ENCODE data around the gene SLC22A31. TPM values are rescaled to one million over a fixed set of nuclear protein-coding genes. Genes with fewer than 3 reads are reported as not detected.

Gene SLC22A31
- total RNA-seq, 2 experiments from 2014 or later, result not detected

DNA sequence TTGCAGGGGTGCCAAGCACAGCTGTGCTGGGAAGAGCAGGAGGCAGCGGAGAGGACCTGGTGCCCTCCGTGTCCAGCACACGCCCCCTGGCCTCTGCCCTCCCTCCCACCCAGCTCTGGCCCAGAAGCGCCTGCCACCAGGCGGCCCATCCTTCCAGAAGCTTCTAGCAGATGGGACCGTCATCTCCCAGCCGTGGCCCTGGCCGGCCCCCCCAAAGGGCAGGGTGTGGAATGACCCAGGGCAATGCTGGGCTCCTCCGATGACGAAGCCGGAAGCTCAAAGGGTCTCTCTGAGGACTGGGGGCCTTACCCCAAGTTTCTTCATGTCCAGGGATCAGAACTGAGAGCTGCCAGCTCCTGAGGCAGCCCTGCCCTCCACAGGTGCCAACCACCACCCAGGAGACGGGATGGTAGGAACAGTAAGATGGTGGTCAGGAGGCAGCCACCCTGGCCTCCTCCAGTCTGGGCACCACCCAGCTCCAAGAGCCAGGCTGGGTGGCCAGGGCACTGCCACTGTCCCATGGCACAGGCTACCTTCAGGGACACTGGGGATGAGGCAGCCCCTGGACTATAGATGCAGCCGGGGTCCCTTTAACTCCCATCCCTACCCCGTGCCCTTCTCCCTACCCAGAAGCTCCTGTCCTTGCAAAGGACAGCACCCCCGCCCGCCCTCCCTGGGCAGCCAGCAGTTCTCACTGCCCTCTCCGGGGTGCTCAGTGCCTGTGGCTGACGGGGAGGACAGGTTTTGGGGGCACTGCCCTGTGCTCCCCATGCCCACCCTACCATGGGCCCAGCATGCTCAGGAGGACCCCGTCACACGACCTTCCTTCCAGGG is 35.3 kb downstream of the SLC22A31 start:
- ChIA-PET POLR2A (interaction anchor here (0.6 kb wide), 1 partner anchor 28 kb away, joined by 3 read pairs; no protein-coding TSS in a partner anchor), CTCF (ENCODE audit: unreplicated experiment) (no interaction called here)
- BruUV-seq (replicated peaks), result no TSS peak
- Histone ChIP-seq H3K79me2 (ENCODE audit: insufficient read depth, low read depth, low read length) (no peaks in the 10 kb centered on the region), H3K4me3 (ENCODE audit: low read depth, low read length, poor library complexity, severe bottlenecking) (no peak overlapping the region), H3K4me1 (ENCODE audit: insufficient read depth, low read length, poor library complexity, severe bottlenecking) (peaks cover 11% of the 10 kb centered on the region), H3K4me2 (ENCODE audit: low read length) (no peak overlapping the region), H3K36me3 (ENCODE audit: insufficient read depth, low read length) (no peaks in the 10 kb centered on the region), H3K9me3 (ENCODE audit: low read length) (no peaks in the 10 kb centered on the region), H2AFZ (ENCODE audit: low read length) (no peak overlapping the region), H3K9me2 (ENCODE audit: insufficient read depth, low read length) (no peaks in the 10 kb centered on the region), H3K27ac (ENCODE audit: low read depth, low read length, poor library complexity, severe bottlenecking) (no peak overlapping the region), H4K20me1 (ENCODE audit: insufficient read depth, low read length) (no peaks in the 10 kb centered on the region)
- no peak for TF ChIP-seq EZH2phosphoT487 (IDR thresholded peaks at IDR 0.05; ENCODE audit: borderline replicate concordance, low read depth, low read length)
- TF ChIP-seq, protein P1, sequence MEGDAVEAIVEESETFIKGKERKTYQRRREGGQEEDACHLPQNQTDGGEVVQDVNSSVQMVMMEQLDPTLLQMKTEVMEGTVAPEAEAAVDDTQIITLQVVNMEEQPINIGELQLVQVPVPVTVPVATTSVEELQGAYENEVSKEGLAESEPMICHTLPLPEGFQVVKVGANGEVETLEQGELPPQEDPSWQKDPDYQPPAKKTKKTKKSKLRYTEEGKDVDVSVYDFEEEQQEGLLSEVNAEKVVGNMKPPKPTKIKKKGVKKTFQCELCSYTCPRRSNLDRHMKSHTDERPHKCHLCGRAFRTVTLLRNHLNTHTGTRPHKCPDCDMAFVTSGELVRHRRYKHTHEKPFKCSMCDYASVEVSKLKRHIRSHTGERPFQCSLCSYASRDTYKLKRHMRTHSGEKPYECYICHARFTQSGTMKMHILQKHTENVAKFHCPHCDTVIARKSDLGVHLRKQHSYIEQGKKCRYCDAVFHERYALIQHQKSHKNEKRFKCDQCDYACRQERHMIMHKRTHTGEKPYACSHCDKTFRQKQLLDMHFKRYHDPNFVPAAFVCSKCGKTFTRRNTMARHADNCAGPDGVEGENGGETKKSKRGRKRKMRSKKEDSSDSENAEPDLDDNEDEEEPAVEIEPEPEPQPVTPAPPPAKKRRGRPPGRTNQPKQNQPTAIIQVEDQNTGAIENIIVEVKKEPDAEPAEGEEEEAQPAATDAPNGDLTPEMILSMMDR (conservative IDR thresholded peaks at IDR 0.05; ENCODE audit: low read length), result no peak
- no peak for DNase-seq (ENCODE audit: low spot score)
- intact Hi-C loops (cut with micrococcal nuclease; ENCODE audit: unreplicated experiment), result loop anchor here (5.0 kb wide), 1 partner anchor 68 kb away; no protein-coding TSS in a partner anchor

DNA sequence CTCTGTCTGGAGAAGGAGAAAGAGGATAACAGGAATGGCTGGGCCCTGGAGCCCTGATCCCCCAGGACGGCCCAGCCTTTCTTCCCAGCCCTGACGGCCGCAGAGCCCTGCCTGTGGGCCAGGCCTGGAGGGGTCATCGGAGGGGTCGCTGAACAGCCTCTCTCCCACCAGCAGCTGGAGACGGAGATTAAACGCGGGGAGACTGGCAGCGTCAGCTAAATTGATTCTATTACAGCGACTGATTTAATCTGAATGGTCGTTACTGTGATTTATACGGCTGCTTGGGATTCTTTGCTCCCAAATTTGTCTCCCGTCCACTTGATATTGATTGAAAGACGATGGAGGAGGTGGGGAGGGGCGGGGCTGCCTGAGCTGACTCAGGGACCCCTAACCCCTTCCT is 35.9 kb downstream of the SLC22A31 start:
- intact Hi-C loops (cut with micrococcal nuclease; ENCODE audit: unreplicated experiment), result no loop called here
- BruUV-seq (replicated peaks), result no TSS peak
- Histone ChIP-seq H4K20me1 (ENCODE audit: insufficient read depth, low read length) (no peaks in the 10 kb centered on the region), H3K9me2 (ENCODE audit: insufficient read depth, low read length) (no peaks in the 10 kb centered on the region), H3K79me2 (ENCODE audit: insufficient read depth, low read depth, low read length) (no peaks in the 10 kb centered on the region), H3K4me3 (ENCODE audit: low read depth, low read length, poor library complexity, severe bottlenecking) (no peak overlapping the region), H2AFZ (ENCODE audit: low read length) (no peak overlapping the region), H3K9me3 (ENCODE audit: low read length) (no peaks in the 10 kb centered on the region), H3K4me2 (ENCODE audit: low read length) (no peak overlapping the region), H3K4me1 (ENCODE audit: insufficient read depth, low read length, poor library complexity, severe bottlenecking) (peaks cover 10% of the 10 kb centered on the region), H3K27ac (ENCODE audit: low read depth, low read length, poor library complexity, severe bottlenecking) (no peak overlapping the region), H3K36me3 (ENCODE audit: insufficient read depth, low read length) (no peaks in the 10 kb centered on the region)
- no peak for DNase-seq (ENCODE audit: low spot score)
- ChIA-PET CTCF (ENCODE audit: unreplicated experiment) (interaction anchor here (0.5 kb wide), 1 partner anchor 8 kb away, joined by 3 read pairs; no protein-coding TSS in a partner anchor), POLR2A (interaction anchor here (0.6 kb wide), 1 partner anchor 28 kb away, joined by 3 read pairs; no protein-coding TSS in a partner anchor)
- no peak for TF ChIP-seq EZH2phosphoT487 (IDR thresholded peaks at IDR 0.05; ENCODE audit: borderline replicate concordance, low read depth, low read length)
- TF ChIP-seq, protein P1 (conservative IDR thresholded peaks at IDR 0.05; ENCODE audit: low read length), result no peak

DNA sequence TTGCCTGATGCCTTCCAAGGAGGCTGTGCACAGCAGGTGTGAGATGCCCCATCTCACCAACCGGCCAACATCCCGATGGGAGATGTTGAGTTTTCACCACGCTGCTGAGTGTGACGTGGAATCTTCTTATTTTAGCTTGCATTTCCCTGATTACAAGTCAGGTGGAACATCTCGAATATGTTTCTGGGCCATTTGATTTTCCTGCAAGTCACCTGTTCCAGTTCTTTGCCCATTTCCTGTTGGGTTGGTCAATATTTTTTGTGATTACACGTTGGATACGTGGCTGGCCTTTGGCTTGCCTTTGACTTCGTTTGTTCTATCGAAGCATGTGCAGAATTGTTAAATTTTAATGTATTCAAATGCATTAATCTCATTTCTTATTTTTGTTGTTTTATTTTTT is 37.0 kb downstream of the SLC22A31 start:
- no peak for TF ChIP-seq EZH2phosphoT487 (IDR thresholded peaks at IDR 0.05; ENCODE audit: borderline replicate concordance, low read depth, low read length)
- TF ChIP-seq, protein P1 (conservative IDR thresholded peaks at IDR 0.05; ENCODE audit: low read length), result no peak
- CTCF ChIA-PET (ENCODE audit: unreplicated experiment), result no interaction called here
- H3K27ac ChIP-seq (ENCODE audit: low read depth, low read length, poor library complexity, severe bottlenecking), result no peak overlapping the region
- no peaks in the 10 kb centered on the region for H3K36me3 ChIP-seq (ENCODE audit: insufficient read depth, low read length)
- intact Hi-C loops (cut with micrococcal nuclease; ENCODE audit: unreplicated experiment), result no loop called here
- no peaks in the 10 kb centered on the region for H3K79me2 ChIP-seq (ENCODE audit: insufficient read depth, low read depth, low read length)
- H3K9me3 ChIP-seq (ENCODE audit: low read length), result 0 out of 2 replicates have a peak, but pooled peaks cover 4% of the 10 kb centered on the region
- H2AFZ ChIP-seq (ENCODE audit: low read length), result no peak overlapping the region
- H3K4me1 ChIP-seq (ENCODE audit: insufficient read depth, low read length, poor library complexity, severe bottlenecking), result peaks cover 10% of the 10 kb centered on the region
- no peak overlapping the region for H3K4me2 ChIP-seq (ENCODE audit: low read length)
- POLR2A ChIA-PET, result interaction anchor here (0.7 kb wide), 1 partner anchor 143 kb away, joined by 4 read pairs; no protein-coding TSS in a partner anchor
- H3K4me3 ChIP-seq (ENCODE audit: low read depth, low read length, poor library complexity, severe bottlenecking), result no peak overlapping the region
- H3K9me2 ChIP-seq (ENCODE audit: insufficient read depth, low read length), result no peaks in the 10 kb centered on the region
- DNase-seq (ENCODE audit: low spot score), result no peak
- BruUV-seq (replicated peaks), result no TSS peak
- no peaks in the 10 kb centered on the region for H4K20me1 ChIP-seq (ENCODE audit: insufficient read depth, low read length)
